HCT116 (cell line): ENCODE results near the gene CCDC192.

ENCODE experiments used
- ATF3 ChIP-seq: IDR thresholded peaks from 2 replicates; pipeline ENCODE4 v1.6.1; 2012
- CEBPB ChIP-seq: IDR thresholded peaks from 2 replicates; pipeline ENCODE4 v1.6.1; 2012; ENCODE audit warnings: low read depth
- CTCF ChIP-seq, 3 experiments: fragments of 200-600 bp in 1 of 3; sonication (generic) in 1 of 3; IDR thresholded peaks in 2 of 3; conservative IDR thresholded peaks in 1 of 3; 2 replicates each; pipeline ENCODE4 v1.5.1; 2012 to 2017; ENCODE audit warnings: low read depth in 2 of 3, low read length in 2 of 3, antibody characterized with exemption in 1 of 3, borderline replicate concordance in 1 of 3, control low read depth in 1 of 3, mild to moderate bottlenecking in 1 of 3, mixed read lengths in 1 of 3, mixed run types in 1 of 3, moderate library complexity in 1 of 3; ENCODE audit not compliant: insufficient read depth in 1 of 3
- EGR1 ChIP-seq: IDR thresholded peaks from 2 replicates; pipeline ENCODE4 v1.6.1; 2012; ENCODE audit warnings: low read depth
- EZH2 ChIP-seq: fragments of 200-600 bp; sonication (generic); IDR thresholded peaks from 2 replicates; pipeline ENCODE4 v1.6.1; 2017; ENCODE audit warnings: antibody characterized with exemption, mixed run types
- EZH2phosphoT487 ChIP-seq: fragments of 200-600 bp; IDR thresholded peaks from 2 replicates; pipeline ENCODE4 v1.6.1; 2018; ENCODE audit warnings: antibody characterized with exemption, borderline replicate concordance
- POLR2A ChIP-seq: IDR thresholded peaks from 2 replicates; pipeline ENCODE4 v1.7.0; 2011; ENCODE audit warnings: borderline replicate concordance; ENCODE audit not compliant: insufficient read depth, insufficient read length; ENCODE audit errors: extremely low read depth
- POLR2AphosphoS5 ChIP-seq: IDR thresholded peaks from 2 replicates; pipeline ENCODE4 v1.6.1; 2011; ENCODE audit warnings: mild to moderate bottlenecking, low read depth, low read length, moderate library complexity
- RAD21 ChIP-seq: IDR thresholded peaks from 2 replicates; pipeline ENCODE4 v1.6.1; 2012; ENCODE audit warnings: low read depth, mild to moderate bottlenecking
- YY1 ChIP-seq: IDR thresholded peaks from 2 replicates; pipeline ENCODE4 v1.6.1; 2011; ENCODE audit warnings: low read length, low read depth, moderate library complexity, mild to moderate bottlenecking; ENCODE audit not compliant: insufficient replicate concordance; ENCODE audit errors: extremely low read depth

- TF ChIP-seq CTCF (IDR thresholded peaks at IDR 0.05 in 2 of 3, conservative IDR thresholded peaks at IDR 0.05 in 1 of 3; ENCODE audit: borderline replicate concordance in 1 of 3, insufficient read depth in 1 of 3, low read depth in 2 of 3, low read length in 2 of 3) = no peak
- no peak for TF ChIP-seq CEBPB
- TF ChIP-seq YY1 = no peak
- TF ChIP-seq POLR2AphosphoS5 = no peak
- TF ChIP-seq EGR1 = no peak
- no peak for TF ChIP-seq POLR2A
- TF ChIP-seq EZH2 = no peak
- no peak for TF ChIP-seq ATF3
- TF ChIP-seq EZH2phosphoT487 = no peak
- TF ChIP-seq RAD21 = no peak
These were observed 196.0 kb downstream of the CCDC192 start for GRCh38 chr5:127899214-127899610.
